IMR-90 (cell line): ENCODE results near the gene NKD1. TPM values are rescaled to one million over a fixed set of nuclear protein-coding genes. Genes with fewer than 3 reads are reported as not detected.

Source experiments
- ATAC-seq: fragments of 200-7000 bp; cut with Tn5 transposase; 2 replicates; pipeline ENCODE4 v1.9.1; 2020; ENCODE audit warnings: low read depth, mild to moderate bottlenecking, moderate library complexity
- BruUV-seq: library from RNA; stranded (reverse); fragments of 400-500 nt; replicated peaks from 2 replicates; lab custom pipeline; 2021; lab: Mats Ljungman, UMichigan
- CTCF ChIA-PET: fragments of 300-600 bp; formaldehyde crosslinking; extraction: SDS; loops from one replicate; lab custom pipeline; 2021; ENCODE audit warnings: antibody characterized with exemption; lab: Yijun Ruan, JAX
- POLR2A ChIA-PET: fragments of 300-600 bp; sonication (Branson Sonifier 250); formaldehyde crosslinking; loops from one replicate; lab custom pipeline; 2022; ENCODE audit warnings: antibody characterized with exemption; ENCODE audit not compliant: unreplicated experiment; lab: Charles Lee
- DNase-seq: peaks from one replicate; pipeline ENCODE4 v3.0.0; 2013
- H2AFZ ChIP-seq: replicated peaks from 2 replicates; pipeline ENCODE3; 2013; ENCODE audit warnings: low read length, mild to moderate bottlenecking; ENCODE audit not compliant: poor library complexity
- H2AK5ac ChIP-seq: 2 replicates; pipeline ENCODE4 v1.6.1; 2013; ENCODE audit warnings: low read depth, low read length, inconsistent platforms
- H2AK9ac ChIP-seq: replicated peaks from 2 replicates; pipeline ENCODE3; 2013; ENCODE audit warnings: mild to moderate bottlenecking, low read depth, low read length, moderate library complexity; ENCODE audit not compliant: poor library complexity
- H2BK120ac ChIP-seq: 2 replicates; pipeline ENCODE4 v1.6.1; 2013; ENCODE audit warnings: low read depth, low read length, inconsistent platforms
- H2BK15ac ChIP-seq: 3 replicates; pipeline ENCODE4 v1.6.1; 2013; ENCODE audit warnings: low read depth, low read length, inconsistent platforms
- H2BK20ac ChIP-seq: 2 replicates; pipeline ENCODE4 v1.6.1; 2013; ENCODE audit warnings: low read depth, mild to moderate bottlenecking, inconsistent platforms, low read length, moderate library complexity
- H2BK5ac ChIP-seq: 2 replicates; pipeline ENCODE4 v1.6.1; 2013; ENCODE audit warnings: mild to moderate bottlenecking, low read depth, low read length, inconsistent platforms; ENCODE audit not compliant: poor library complexity, severe bottlenecking
- H3K14ac ChIP-seq: replicated peaks from 2 replicates; pipeline ENCODE4 v1.6.1; 2013; ENCODE audit warnings: low read depth, low read length, inconsistent platforms
- H3K18ac ChIP-seq: 2 replicates; pipeline ENCODE4 v1.6.1; 2013; ENCODE audit warnings: low read depth, low read length, control low read depth
- H3K23ac ChIP-seq: 2 replicates; pipeline ENCODE4 v1.6.1; 2013; ENCODE audit warnings: low read depth, low read length, inconsistent platforms
- H3K27ac ChIP-seq: 2 replicates; pipeline ENCODE4 v1.5.1; 2013; ENCODE audit warnings: mild to moderate bottlenecking, control low read depth, low read length; ENCODE audit not compliant: insufficient read depth
- H3K27me3 ChIP-seq: 2 replicates; pipeline ENCODE4 v1.6.1; 2013; ENCODE audit warnings: low read length; ENCODE audit not compliant: control insufficient read depth, insufficient read depth
- H3K36me3 ChIP-seq: 2 replicates; pipeline ENCODE4 v1.6.1; 2013; ENCODE audit warnings: low read length, mixed read lengths; ENCODE audit not compliant: control insufficient read depth, insufficient read depth
- H3K4ac ChIP-seq: 2 replicates; pipeline ENCODE4 v1.6.1; 2013; ENCODE audit warnings: low read depth, low read length, inconsistent platforms
- H3K4me1 ChIP-seq: 2 replicates; pipeline ENCODE4 v1.6.1; 2013; ENCODE audit warnings: low read length, mixed read lengths; ENCODE audit not compliant: control insufficient read depth, insufficient read depth
- H3K4me2 ChIP-seq: 2 replicates; pipeline ENCODE4 v1.6.1; 2013; ENCODE audit warnings: low read depth, mild to moderate bottlenecking, control low read depth, low read length, moderate library complexity
- H3K4me3 ChIP-seq: 2 replicates; pipeline ENCODE4 v1.5.1; 2013; ENCODE audit warnings: low read depth, mild to moderate bottlenecking, control low read depth, low read length, moderate library complexity; ENCODE audit not compliant: insufficient read depth
- H3K56ac ChIP-seq: 2 replicates; pipeline ENCODE4 v1.6.1; 2013; ENCODE audit warnings: low read length, inconsistent platforms; ENCODE audit not compliant: insufficient read depth; ENCODE audit errors: extremely low read depth
- H3K79me1 ChIP-seq, 2 experiments: 2 replicates each; pipeline ENCODE4 v1.6.1; 2013; ENCODE audit warnings: low read length in 2 of 2, inconsistent platforms in 1 of 2, low read depth in 1 of 2
- H3K9ac ChIP-seq: 2 replicates; pipeline ENCODE4 v1.6.1; 2013; ENCODE audit warnings: low read depth, low read length, control low read depth
- H3K9me1 ChIP-seq: 2 replicates; pipeline ENCODE4 v1.6.1; 2013; ENCODE audit warnings: low read length, inconsistent platforms; ENCODE audit not compliant: insufficient read depth
- H3K9me3 ChIP-seq: 2 replicates; pipeline ENCODE4 v1.6.1; 2013; ENCODE audit warnings: low read length; ENCODE audit not compliant: control insufficient read depth, insufficient read depth
- H4K20me1 ChIP-seq: 2 replicates; pipeline ENCODE4 v1.6.1; 2013; ENCODE audit warnings: low read length, inconsistent platforms; ENCODE audit not compliant: insufficient read depth
- H4K5ac ChIP-seq: 2 replicates; pipeline ENCODE4 v1.6.1; 2013; ENCODE audit warnings: mild to moderate bottlenecking, low read depth, low read length, control low read depth
- H4K8ac ChIP-seq, 2 experiments: 2 replicates each; pipeline ENCODE4 v1.6.1; 2013; ENCODE audit warnings: low read depth in 2 of 2, low read length in 2 of 2, control low read depth in 1 of 2, inconsistent platforms in 1 of 2
- H4K91ac ChIP-seq: 2 replicates; pipeline ENCODE4 v1.6.1; 2013; ENCODE audit warnings: low read depth, low read length, inconsistent platforms; ENCODE audit not compliant: insufficient read depth
- BHLHE40 ChIP-seq: fragments of 150-350 bp; IDR thresholded peaks from 2 replicates; pipeline ENCODE4 v1.6.1; 2016; ENCODE audit warnings: mild to moderate bottlenecking, low read depth, low read length
- CEBPB ChIP-seq: IDR thresholded peaks from 2 replicates; pipeline ENCODE4 v1.6.1; 2012; ENCODE audit warnings: low read depth, low read length, improper control_type of control experiment
- CHD1 ChIP-seq: IDR thresholded peaks from 2 replicates; pipeline ENCODE4 v1.6.1; 2012; ENCODE audit warnings: low read depth, low read length, improper control_type of control experiment
- CTCF ChIP-seq: conservative IDR thresholded peaks from 2 replicates; pipeline ENCODE4 v1.5.1; 2012; ENCODE audit warnings: mild to moderate bottlenecking, low read depth, low read length, improper control_type of control experiment
- ELK1 ChIP-seq: fragments of 150-350 bp; IDR thresholded peaks from 2 replicates; pipeline ENCODE4 v1.6.1; 2016; ENCODE audit warnings: low read depth, mild to moderate bottlenecking, low read length, moderate library complexity, borderline replicate concordance
- FOS ChIP-seq: fragments of 150-350 bp; IDR thresholded peaks from 2 replicates; pipeline ENCODE4 v1.6.1; 2016; ENCODE audit warnings: low read depth, low read length
- MAFK ChIP-seq: IDR thresholded peaks from 2 replicates; pipeline ENCODE4 v1.6.1; 2012; ENCODE audit warnings: low read depth, low read length, improper control_type of control experiment
- MAZ ChIP-seq: IDR thresholded peaks from 2 replicates; pipeline ENCODE4 v1.6.1; 2012; ENCODE audit warnings: low read depth, mild to moderate bottlenecking, low read length, improper control_type of control experiment, moderate library complexity, borderline replicate concordance
- MXI1 ChIP-seq: IDR thresholded peaks from 2 replicates; pipeline ENCODE4 v1.6.1; 2012; ENCODE audit warnings: low read depth, mild to moderate bottlenecking, low read length, moderate library complexity, borderline replicate concordance
- NFE2L2 ChIP-seq: fragments of 150-350 bp; IDR thresholded peaks from 2 replicates; pipeline ENCODE4 v1.6.1; 2016; ENCODE audit warnings: low read depth, mild to moderate bottlenecking, low read length
- POLR2A ChIP-seq: IDR thresholded peaks from 2 replicates; pipeline ENCODE4 v1.6.1; 2012; ENCODE audit warnings: mild to moderate bottlenecking, low read depth, low read length
- RAD21 ChIP-seq: IDR thresholded peaks from 2 replicates; pipeline ENCODE4 v1.6.1; 2012; ENCODE audit warnings: low read length, improper control_type of control experiment
- RCOR1 ChIP-seq: IDR thresholded peaks from 2 replicates; pipeline ENCODE4 v1.6.1; 2012; ENCODE audit warnings: mild to moderate bottlenecking, low read length, improper control_type of control experiment; ENCODE audit not compliant: insufficient replicate concordance
- RFX5 ChIP-seq: IDR thresholded peaks from 2 replicates; pipeline ENCODE4 v1.8.0; 2012; ENCODE audit warnings: low read depth, mild to moderate bottlenecking, low read length, moderate library complexity
- SMC3 ChIP-seq: fragments of 150-350 bp; IDR thresholded peaks from 2 replicates; pipeline ENCODE4 v1.6.1; 2016; ENCODE audit warnings: low read depth, mild to moderate bottlenecking, antibody characterized with exemption, low read length, moderate library complexity
- USF2 ChIP-seq: fragments of 150-350 bp; IDR thresholded peaks from 2 replicates; pipeline ENCODE4 v1.6.1; 2017; ENCODE audit warnings: mild to moderate bottlenecking, antibody characterized with exemption, low read length, low read depth
- WGBS, 2 experiments: methylation state at CpG; one replicate each; pipeline versions ENCODE4 v1.1.5 to v1.1.7; 2013; ENCODE audit warnings: missing lambda C conversion rate in 2 of 2; ENCODE audit not compliant: insufficient read length in 1 of 2; ENCODE audit errors: extremely low coverage in 2 of 2; 5-methylcytosine and 5-hydroxymethylcytosine counted together
- dilution Hi-C: fragments of 300-500 bp; cut with HindIII; formaldehyde crosslinking; loops from one replicate; pipeline ENCODE4 v1.14.3; 2018; ENCODE audit warnings: low sequenced_read_pairs; ENCODE audit not compliant: unreplicated experiment
- in situ Hi-C: fragments of 300-500 bp; cut with MboI; formaldehyde crosslinking; loops from 3 replicates; pipeline ENCODE4 v1.14.3; 2019; ENCODE audit warnings: low sequenced_read_pairs, inconsistent platforms, mixed read lengths
- intact Hi-C: fragments of 100-400 bp; cut with micrococcal nuclease; formaldehyde crosslinking; loops from 2 replicates; pipeline ENCODE4 v1.10.0; 2022
- polyA plus RNA-seq, 3 experiments: library from polyadenylated mRNA; depleted of rRNA; stranded (reverse); fragments of >200 nt; gene quantifications; 2 replicates each; pipeline ENCODE4 v1.2.3, GENCODE V29; 2012; ENCODE audit warnings: low replicate concordance in 1 of 3
- total RNA-seq: library from RNA; depleted of rRNA; stranded (reverse); fragments of >200 nt; gene quantifications from 2 replicates; pipeline ENCODE4 v1.2.3, GENCODE V29; 2012

The NKD1 gene
- total and polyA plus RNA-seq, 2 of the 4 experiments (the other 2 are of a cell fraction) = not detected

GRCh38 chr16:50678531-50678930 lies 130.3 kb downstream of the NKD1 start:
- H3K18ac ChIP-seq = no peak overlapping the region
- no peak overlapping the region for H3K56ac ChIP-seq
- no peak overlapping the region for H2AFZ ChIP-seq
- ChIA-PET POLR2A (no interaction called here), CTCF (no interaction called here)
- BruUV-seq = no TSS peak
- H3K36me3 ChIP-seq = no peaks in the 10 kb centered on the region
- H2AK5ac ChIP-seq = no peak overlapping the region
- TF ChIP-seq CEBPB (no peak), RAD21 (no peak), MXI1 (no peak), CHD1 (no peak), MAFK (no peak), MAZ (no peak), SMC3 (no peak), BHLHE40 (no peak), USF2 (no peak), ELK1 (no peak), CTCF (no peak), POLR2A (no peak), RFX5 (no peak), NFE2L2 (no peak), RCOR1 (no peak), FOS (no peak)
- no peak overlapping the region for H2AK9ac ChIP-seq
- peaks cover 4% of the 10 kb centered on the region for H3K9me3 ChIP-seq
- no peak overlapping the region for H4K91ac ChIP-seq
- no peak overlapping the region for H4K8ac ChIP-seq
- no peaks in the 10 kb centered on the region for H4K20me1 ChIP-seq
- H3K4me2 ChIP-seq = no peak overlapping the region
- no peak for DNase-seq
- H3K9ac ChIP-seq = no peak overlapping the region
- no peak for ATAC-seq
- 33% methylated on average over 1 of the region's 3 CpGs; no CpG with 5 or more reads in 1 of the 2 experiments for WGBS, 2 experiments
- no peaks in the 10 kb centered on the region for H3K4me1 ChIP-seq
- H3K27ac ChIP-seq = no peak overlapping the region
- no peak overlapping the region for H3K14ac ChIP-seq
- H3K23ac ChIP-seq = no peak overlapping the region
- no peaks in the 10 kb centered on the region for H3K9me1 ChIP-seq
- H2BK15ac ChIP-seq = no peak overlapping the region
- dilution Hi-C loops (no loop called here), in situ Hi-C loops (no loop called here), intact Hi-C loops (no loop called here)
- H2BK20ac ChIP-seq = no peak overlapping the region
- H3K27me3 ChIP-seq = peaks cover 7% of the 10 kb centered on the region
- no peak overlapping the region for H2BK120ac ChIP-seq
- H3K4ac ChIP-seq = no peak overlapping the region
- H3K79me1 ChIP-seq = no peaks in the 10 kb centered on the region
- no peak overlapping the region for H2BK5ac ChIP-seq
- H3K4me3 ChIP-seq = no peak overlapping the region
- no peak overlapping the region for H4K5ac ChIP-seq
